T-helper 9 cell (primary cell): ENCODE data around the gene ELL2.
A peak's percentile ranks its signal among the peaks of the same experiment; 100 is the strongest.

ENCODE experiments used
- DNase-seq: peaks from one replicate; pipeline ENCODE4 v3.0.0-alpha.2; 2020

Gene ELL2

DNA sequence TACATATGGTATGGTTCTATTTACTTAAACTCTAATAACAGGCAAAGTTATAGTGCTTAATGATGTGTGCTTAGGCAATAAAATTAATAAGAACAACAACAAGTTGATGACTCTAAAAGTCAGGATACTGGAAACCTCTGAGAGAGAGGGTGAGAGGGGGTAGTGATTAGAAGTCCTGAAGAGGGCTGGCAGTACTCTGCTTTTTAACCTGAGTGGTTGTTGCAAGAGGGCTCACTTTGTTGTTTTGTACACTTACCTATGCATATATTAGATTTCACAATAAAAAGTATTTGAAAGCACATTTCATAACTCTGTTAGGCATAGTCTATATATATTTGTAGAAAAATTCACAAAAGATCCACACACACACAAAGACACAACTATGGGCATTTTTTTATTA lies 21.4 kb upstream of the ELL2 start:
- no peak for DNase-seq

DNA sequence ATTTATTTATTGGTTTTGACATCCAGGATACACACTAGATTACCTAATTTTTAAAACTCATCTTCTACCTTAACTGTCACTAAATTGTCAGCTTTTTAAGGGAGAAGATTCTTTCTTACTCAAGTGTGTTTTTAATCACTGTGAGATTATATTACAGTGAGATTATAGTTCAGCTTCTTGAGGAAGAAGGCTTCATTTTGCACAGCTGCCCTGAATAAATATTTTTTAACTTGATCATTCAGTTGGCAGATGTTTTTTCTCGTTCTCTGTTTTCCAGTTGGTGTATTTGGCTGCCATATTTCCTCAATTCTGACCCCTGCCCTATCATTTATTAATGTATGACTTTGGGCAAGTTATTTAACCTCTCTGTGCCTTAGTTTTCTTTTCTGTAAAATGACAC lies 15.0 kb upstream of the ELL2 start:
- DNase-seq = no peak

DNA sequence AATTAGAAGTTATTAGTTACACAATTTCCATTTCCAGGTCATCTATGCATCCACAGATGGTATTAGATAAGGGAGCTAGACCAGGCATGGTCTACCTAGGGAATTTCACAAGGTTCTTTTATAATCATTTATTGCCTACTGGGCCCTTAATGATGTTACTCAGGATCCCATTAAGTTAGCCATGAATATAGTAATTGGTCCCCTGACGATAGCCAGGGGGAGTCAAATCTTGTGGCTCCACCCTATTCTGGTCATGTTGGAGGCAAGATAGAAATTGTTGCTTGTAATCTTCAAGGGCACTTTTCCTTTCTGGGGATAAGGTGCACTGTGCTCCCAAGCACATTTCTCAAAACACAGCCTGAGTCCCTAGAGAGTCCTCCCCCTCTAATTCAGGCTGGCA lies 14.1 kb upstream of the ELL2 start:
- no peak for DNase-seq

GRCh38 chr5:95973793-95974325 lies 12.2 kb upstream of the ELL2 start:
- DNase-seq = no peak

- DNase-seq = no peak
Measured at GRCh38 chr5:95972196-95972595, 10.5 kb upstream of the ELL2 start.

- no peak for DNase-seq
Measured at GRCh38 chr5:95970359-95970704, 8.7 kb upstream of the ELL2 start.

DNA sequence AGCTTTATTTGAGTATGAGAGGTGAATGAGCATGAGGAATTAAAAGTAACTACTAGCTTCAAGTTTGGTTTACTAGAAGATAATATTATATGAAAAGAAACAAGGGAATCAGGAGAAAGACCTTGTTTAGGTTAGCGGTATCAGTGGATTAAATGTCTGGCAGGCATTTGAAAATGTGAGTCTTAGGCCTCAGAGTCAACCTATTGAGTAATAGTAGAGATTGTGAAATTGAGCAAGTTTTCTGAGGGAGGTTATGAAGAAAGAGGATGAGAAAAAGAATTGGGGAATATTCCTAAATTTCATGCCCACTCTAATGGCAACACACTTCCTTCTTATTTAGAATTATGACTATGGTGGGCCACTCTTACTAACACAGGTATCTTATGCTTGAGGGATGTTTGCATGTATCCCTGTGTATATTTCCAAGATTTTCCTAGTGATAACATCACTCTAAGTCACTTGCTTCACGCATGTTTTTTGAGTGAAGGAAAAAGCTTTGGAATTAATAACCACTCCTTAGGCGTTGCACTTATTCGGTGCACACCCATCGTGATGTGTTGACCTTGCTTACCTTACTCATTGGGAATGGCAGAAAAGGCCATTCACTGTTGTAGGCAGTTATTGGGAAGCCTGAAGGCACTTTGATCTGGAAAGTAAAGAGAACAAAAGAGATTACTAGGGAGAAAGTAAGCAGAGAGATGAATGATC lies 8.2 kb upstream of the ELL2 start:
- no peak for DNase-seq

DNA sequence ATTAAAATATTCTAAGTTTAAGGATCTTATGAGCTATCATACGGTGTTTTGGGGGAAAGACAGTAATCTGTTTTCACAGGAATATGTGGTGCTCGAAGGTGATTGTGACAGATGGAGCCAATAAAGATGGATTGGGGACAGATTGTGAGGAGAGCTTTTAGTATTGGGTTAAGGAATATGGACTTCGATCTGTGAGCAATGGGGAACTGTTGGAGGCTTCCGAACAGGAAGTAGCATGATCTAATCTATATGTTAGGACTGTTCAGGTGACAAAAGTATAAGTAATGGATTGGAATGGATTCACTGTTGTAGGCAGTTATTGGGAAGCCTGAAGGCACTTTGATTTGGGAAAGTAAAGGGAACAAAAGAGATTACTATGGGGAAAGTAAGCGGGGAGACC lies 7.4 kb upstream of the ELL2 start:
- no peak for DNase-seq

GRCh38 chr5:95967236-95967635 lies 5.6 kb upstream of the ELL2 start:
- no peak for DNase-seq

DNA sequence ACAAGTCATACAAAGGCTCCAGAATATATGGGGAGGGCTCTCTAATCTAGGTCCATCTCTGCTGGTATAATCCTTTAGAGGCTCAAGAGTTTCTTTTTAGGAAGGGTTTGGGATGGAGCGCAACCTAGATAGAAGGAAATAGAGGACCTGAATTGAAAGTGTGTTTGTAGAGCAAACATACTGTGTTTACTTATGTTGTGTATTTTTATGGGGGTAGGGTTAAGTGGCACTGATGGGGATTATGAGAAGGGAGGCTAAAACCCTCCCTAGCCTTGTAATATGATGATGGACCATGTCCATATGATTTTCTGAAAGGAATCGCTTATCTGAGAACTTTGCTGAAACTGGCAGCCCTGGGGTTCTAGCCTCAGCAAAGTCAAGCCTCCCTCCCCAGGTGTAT lies 4.4 kb upstream of the ELL2 start:
- no peak for DNase-seq

GRCh38 chr5:95963650-95964410 lies 2.2 kb upstream of the ELL2 start:
- no peak for DNase-seq

GRCh38 chr5:95962785-95963184 lies 1.1 kb upstream of the ELL2 start:
- no peak for DNase-seq

DNA sequence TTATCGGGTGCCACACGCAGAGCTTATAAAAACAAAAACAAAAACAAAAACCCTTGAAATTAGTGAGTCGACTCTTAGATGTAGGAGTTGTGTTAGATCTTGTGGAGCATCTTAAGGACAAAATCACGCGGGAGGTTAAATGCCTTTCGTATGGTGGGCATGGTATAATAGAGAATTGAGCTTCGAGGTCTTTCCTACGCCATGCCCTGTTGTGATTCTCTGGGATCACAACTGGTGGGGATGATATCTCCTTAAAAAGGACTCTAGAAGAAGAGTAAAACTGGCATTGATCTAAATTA lies 773 bp upstream of the ELL2 start:
- DNase-seq = no peak

DNA sequence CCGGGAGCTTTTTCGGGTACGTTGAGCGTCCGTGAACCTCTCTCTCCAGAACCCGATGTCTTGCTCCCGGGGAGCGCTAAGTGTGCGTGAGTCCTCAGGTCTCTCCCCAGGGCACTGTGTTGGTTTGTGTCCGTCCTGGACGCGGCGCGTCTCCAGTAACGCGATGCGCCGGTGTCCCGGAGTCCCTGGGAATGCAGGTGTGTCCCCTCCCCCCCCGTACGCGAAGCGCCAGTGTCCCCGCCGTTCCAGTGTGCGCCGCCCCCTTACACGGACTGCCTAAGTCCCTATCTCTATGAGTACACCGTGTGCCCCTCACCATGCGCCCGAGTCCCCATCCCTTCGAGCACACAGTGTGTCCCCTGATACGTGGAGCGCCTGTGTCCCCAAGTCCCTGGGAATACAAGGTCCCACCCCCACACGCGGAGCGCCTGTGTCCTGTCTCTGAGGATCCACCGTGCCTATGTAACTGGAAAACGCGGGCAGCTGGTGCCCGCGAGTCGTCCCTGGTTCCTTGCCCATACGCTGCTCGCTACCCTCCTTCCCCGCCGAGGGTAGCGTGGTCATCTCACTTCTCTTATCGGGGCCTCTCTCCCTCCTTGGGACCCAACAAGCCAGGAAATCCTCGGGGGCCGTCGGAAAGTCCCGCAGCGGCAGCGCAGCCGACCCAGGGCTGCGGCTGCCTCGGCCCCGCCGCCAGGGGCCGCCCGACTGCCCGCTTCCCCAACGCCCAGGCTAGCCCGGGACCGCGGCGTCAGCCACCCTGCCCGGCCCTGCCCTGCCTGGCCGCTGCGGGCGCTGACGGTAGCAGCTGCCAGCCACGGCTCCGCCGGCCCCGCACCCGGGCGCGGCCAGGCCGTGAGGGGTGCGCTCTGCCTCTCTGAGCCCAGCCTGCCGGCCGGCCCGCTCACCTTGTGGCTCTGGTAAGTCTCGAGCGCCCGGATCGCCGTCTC lies 709 bp downstream of the ELL2 start:
- DNase-seq = peak; percentile 66

GRCh38 chr5:95959888-95960666 lies 1.6 kb downstream of the ELL2 start:
- DNase-seq = no peak

DNA sequence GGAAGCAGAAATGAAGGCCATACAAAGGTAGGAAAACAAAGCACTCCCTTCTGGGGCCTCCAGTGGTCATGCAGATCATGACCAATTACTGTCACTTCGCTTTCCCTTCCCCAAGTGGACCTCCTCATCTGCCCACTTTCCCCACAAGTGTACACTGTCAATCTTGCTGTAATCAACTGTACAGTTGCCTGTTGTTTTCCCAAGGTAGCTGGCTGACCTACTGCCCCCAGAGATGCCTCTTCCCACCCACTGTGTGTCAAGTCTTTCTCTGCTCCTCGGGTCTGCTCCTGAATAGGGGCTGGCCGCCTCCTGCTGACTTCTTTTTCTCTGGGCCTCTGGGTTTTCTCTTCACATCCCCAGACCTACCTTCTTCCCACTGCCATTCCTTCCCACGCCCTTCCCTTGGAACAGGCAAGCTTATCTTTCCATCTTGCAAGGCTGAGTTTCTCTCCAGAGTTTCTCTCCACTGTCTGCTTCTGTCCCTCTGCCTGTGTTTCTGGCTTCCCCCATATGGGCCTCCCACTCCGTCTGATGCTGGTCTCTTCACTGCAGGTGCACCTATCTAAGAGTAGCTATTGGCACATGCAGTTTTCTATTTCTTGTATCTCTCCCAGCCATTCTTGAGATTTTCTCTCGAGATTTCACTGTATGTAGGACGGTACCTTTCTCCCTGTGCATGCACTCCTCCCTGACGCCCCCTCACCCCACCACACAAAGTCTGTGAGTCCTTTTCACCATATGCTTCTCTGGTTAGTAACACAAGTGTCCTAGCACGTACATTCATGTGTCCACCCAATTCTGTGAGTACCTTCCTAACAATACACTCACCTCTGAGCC lies 2.4 kb downstream of the ELL2 start:
- DNase-seq = no peak

GRCh38 chr5:95958310-95959014 lies 3.2 kb downstream of the ELL2 start:
- no peak for DNase-seq

DNA sequence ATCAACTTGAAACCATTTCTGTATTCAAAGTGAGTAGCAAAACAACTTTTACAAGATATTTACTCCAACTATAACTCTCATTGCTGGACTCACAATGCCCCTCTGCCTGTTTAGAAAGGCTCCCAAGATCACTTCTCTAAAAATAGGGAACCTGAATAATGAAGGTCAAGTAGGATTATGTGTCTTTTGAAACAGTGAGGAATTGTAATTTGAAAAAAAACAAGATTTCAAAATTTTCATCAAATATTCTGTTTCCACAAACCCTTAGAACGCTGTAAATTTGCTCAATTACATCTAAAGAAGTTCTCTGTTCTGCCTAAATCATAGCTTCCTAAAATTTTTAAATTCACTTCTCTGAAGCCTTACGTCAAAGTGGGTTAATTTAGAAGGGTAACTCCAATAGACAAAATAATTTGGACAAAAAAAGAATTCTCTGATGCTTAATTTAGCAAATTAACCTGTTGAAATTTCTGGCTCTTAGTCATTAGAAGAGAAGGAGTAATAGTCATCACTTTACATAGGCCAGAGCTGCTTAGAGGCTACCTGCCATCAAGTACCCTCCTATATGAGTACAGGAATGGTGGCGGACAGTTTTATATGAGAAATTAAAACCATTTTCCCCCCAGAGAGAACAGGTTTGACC lies 4.0 kb downstream of the ELL2 start:
- DNase-seq = no peak

DNA sequence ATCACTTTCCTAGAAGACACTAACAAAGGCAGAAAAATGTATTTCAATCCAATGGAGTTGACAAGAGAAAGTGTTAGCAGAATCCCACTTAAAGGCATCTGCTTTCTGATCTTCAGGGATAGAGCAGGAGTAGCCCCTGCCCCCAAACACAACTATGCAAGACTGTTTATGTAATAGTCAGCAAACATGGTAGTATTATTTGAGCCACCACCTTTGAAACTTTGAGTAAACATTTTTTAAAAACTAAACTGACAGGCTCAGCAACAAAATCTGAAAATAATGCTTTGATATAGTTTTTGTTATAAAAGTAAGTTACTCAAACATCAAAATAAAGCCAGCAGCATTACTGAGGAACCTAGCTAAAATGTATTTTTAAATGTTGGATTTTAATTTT lies 4.8 kb downstream of the ELL2 start:
- no peak for DNase-seq
